ENCODE measurements around the gene COQ10B. TPM values are rescaled to one million over a fixed set of nuclear protein-coding genes. Genes with fewer than 3 reads are reported as not detected.

Gene COQ10B
- total RNA-seq, 1 experiment from 2014 or later, result 34.7 TPM

DNA sequence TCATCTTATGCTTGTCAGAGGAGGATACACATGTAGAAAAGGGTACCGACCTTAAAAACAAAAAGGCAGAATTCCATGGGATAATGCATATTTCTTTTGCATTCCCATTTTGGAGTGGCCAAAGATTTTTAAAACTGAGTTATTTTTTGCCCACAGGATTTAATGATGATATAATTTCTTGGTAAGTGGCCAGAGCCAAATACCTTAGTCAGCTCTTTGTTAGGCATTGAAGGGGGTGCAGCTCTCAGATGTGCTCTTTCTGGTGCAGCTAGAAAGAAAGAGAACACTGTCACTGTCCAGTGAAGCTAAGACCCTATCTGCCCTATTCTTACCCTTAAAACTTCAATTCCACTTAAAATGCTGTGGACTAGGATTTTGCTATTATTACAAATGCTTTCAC lies 10.8 kb downstream of the COQ10B start:
- H3K4me1 ChIP-seq (ENCODE audit: control insufficient read depth, insufficient read depth, low read length), result no peaks in the 10 kb centered on the region

DNA sequence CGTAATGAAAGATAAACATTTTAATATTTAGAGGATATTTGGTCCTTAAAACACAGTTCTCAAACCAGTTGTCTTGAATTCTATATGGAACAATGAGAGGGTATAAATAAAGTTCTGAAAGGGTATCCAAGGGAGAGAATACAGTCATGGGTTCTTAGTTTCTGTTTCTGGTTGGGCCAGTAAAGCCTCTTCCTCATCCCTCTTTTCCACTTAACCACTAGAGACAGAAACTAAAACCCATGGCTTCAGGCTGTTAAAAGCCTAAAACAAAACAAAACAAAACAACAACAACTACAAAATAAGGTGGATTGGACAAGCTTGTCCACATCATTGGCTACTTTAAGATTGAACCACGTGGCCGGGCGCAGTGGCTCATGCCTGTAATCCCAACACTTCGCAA lies 18.8 kb downstream of the COQ10B start:
- Histone ChIP-seq H3K4me3 (ENCODE audit: low read depth in 2 of 2, low read length in 2 of 2) (no peak overlapping the region), H3K36me3 (ENCODE audit: control insufficient read depth, insufficient read depth, low read length) (peaks cover 22% of the 10 kb centered on the region), H3K9me3 (ENCODE audit: control insufficient read depth, insufficient read depth, low read depth, low read length) (no peaks in the 10 kb centered on the region), H3K27ac (ENCODE audit: low read length) (no peak overlapping the region), H3K27me3 (ENCODE audit: control insufficient read depth, insufficient read depth, low read length) (no peaks in the 10 kb centered on the region), H3K4me1 (ENCODE audit: control insufficient read depth, insufficient read depth, low read length) (no peaks in the 10 kb centered on the region)
- intact Hi-C loops (cut with micrococcal nuclease; ENCODE audit: unreplicated experiment), result no loop called here
- no peak for DNase-seq (ENCODE audit: low read depth, low spot score)
- CTCF ChIA-PET, result no interaction called here
- no TSS peak for BruUV-seq (replicated peaks)
- POLR2A ChIA-PET, result no interaction called here
- ATAC-seq, result no peak
- in situ Hi-C loops (cut with HindIII; ENCODE audit: low pct_unique_long_range_greater_than_20kb, low sequenced_read_pairs), result no loop called here
- TF ChIP-seq POLR2AphosphoS5 (IDR thresholded peaks at IDR 0.05; ENCODE audit: low read depth, low read length), result no peak
- TF ChIP-seq, protein P1, sequence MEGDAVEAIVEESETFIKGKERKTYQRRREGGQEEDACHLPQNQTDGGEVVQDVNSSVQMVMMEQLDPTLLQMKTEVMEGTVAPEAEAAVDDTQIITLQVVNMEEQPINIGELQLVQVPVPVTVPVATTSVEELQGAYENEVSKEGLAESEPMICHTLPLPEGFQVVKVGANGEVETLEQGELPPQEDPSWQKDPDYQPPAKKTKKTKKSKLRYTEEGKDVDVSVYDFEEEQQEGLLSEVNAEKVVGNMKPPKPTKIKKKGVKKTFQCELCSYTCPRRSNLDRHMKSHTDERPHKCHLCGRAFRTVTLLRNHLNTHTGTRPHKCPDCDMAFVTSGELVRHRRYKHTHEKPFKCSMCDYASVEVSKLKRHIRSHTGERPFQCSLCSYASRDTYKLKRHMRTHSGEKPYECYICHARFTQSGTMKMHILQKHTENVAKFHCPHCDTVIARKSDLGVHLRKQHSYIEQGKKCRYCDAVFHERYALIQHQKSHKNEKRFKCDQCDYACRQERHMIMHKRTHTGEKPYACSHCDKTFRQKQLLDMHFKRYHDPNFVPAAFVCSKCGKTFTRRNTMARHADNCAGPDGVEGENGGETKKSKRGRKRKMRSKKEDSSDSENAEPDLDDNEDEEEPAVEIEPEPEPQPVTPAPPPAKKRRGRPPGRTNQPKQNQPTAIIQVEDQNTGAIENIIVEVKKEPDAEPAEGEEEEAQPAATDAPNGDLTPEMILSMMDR (IDR thresholded peaks at IDR 0.05), result no peak
- no peak for TF ChIP-seq SIN3A (IDR thresholded peaks at IDR 0.05; ENCODE audit: borderline replicate concordance, insufficient read depth, low read depth, low read length)
- TF ChIP-seq, protein P2, sequence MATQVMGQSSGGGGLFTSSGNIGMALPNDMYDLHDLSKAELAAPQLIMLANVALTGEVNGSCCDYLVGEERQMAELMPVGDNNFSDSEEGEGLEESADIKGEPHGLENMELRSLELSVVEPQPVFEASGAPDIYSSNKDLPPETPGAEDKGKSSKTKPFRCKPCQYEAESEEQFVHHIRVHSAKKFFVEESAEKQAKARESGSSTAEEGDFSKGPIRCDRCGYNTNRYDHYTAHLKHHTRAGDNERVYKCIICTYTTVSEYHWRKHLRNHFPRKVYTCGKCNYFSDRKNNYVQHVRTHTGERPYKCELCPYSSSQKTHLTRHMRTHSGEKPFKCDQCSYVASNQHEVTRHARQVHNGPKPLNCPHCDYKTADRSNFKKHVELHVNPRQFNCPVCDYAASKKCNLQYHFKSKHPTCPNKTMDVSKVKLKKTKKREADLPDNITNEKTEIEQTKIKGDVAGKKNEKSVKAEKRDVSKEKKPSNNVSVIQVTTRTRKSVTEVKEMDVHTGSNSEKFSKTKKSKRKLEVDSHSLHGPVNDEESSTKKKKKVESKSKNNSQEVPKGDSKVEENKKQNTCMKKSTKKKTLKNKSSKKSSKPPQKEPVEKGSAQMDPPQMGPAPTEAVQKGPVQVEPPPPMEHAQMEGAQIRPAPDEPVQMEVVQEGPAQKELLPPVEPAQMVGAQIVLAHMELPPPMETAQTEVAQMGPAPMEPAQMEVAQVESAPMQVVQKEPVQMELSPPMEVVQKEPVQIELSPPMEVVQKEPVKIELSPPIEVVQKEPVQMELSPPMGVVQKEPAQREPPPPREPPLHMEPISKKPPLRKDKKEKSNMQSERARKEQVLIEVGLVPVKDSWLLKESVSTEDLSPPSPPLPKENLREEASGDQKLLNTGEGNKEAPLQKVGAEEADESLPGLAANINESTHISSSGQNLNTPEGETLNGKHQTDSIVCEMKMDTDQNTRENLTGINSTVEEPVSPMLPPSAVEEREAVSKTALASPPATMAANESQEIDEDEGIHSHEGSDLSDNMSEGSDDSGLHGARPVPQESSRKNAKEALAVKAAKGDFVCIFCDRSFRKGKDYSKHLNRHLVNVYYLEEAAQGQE (IDR thresholded peaks at IDR 0.05; ENCODE audit: insufficient read depth in 1 of 2, low read depth in 2 of 2, low read length in 1 of 2), result no peak
- no peak for TF ChIP-seq TCF7L2 (IDR thresholded peaks at IDR 0.05; ENCODE audit: low read depth, low read length)

More for the DNA sequence above, 10.8 kb downstream of the COQ10B start:
- ATAC-seq, result no peak
- no peak overlapping the region for H3K4me3 ChIP-seq (ENCODE audit: low read depth in 2 of 2, low read length in 2 of 2)
- ChIA-PET POLR2A (interaction anchor here (0.6 kb wide), 3 partner anchors 279 to 616 kb away, joined by 5 to 14 read pairs (median 6); no protein-coding TSS in a partner anchor), CTCF (no interaction called here)
- intact Hi-C loops (cut with micrococcal nuclease; ENCODE audit: unreplicated experiment), result no loop called here
- H3K9me3 ChIP-seq (ENCODE audit: control insufficient read depth, insufficient read depth, low read depth, low read length), result no peaks in the 10 kb centered on the region
- DNase-seq (ENCODE audit: low read depth, low spot score), result no peak
- H3K27me3 ChIP-seq (ENCODE audit: control insufficient read depth, insufficient read depth, low read length), result no peaks in the 10 kb centered on the region
- in situ Hi-C loops (cut with HindIII; ENCODE audit: low pct_unique_long_range_greater_than_20kb, low sequenced_read_pairs), result no loop called here
- H3K36me3 ChIP-seq (ENCODE audit: control insufficient read depth, insufficient read depth, low read length), result peaks cover 19% of the 10 kb centered on the region; the same call in 1 of the 2 replicates
- no peak overlapping the region for H3K27ac ChIP-seq (ENCODE audit: low read length)
- BruUV-seq (replicated peaks), result no TSS peak
- TF ChIP-seq TCF7L2 (IDR thresholded peaks at IDR 0.05; ENCODE audit: low read depth, low read length) (no peak), SIN3A (IDR thresholded peaks at IDR 0.05; ENCODE audit: borderline replicate concordance, insufficient read depth, low read depth, low read length) (no peak)

GRCh38 chr2:197477797-197478196 lies 24.4 kb downstream of the COQ10B start:
- Histone ChIP-seq H3K9me3 (ENCODE audit: control insufficient read depth, insufficient read depth, low read depth, low read length) (no peaks in the 10 kb centered on the region), H3K27ac (ENCODE audit: low read length) (no peak overlapping the region), H3K36me3 (ENCODE audit: control insufficient read depth, insufficient read depth, low read length) (peaks cover 16% of the 10 kb centered on the region), H3K4me1 (ENCODE audit: control insufficient read depth, insufficient read depth, low read length) (no peaks in the 10 kb centered on the region), H3K4me3 (ENCODE audit: low read depth in 2 of 2, low read length in 2 of 2) (no peak overlapping the region), H3K27me3 (ENCODE audit: control insufficient read depth, insufficient read depth, low read length) (no peaks in the 10 kb centered on the region)
- CTCF ChIA-PET, result no interaction called here
- no peak for TF ChIP-seq TCF7L2 (IDR thresholded peaks at IDR 0.05; ENCODE audit: low read depth, low read length)
- TF ChIP-seq, protein P1 (IDR thresholded peaks at IDR 0.05), result no peak
- no peak for TF ChIP-seq POLR2AphosphoS5 (IDR thresholded peaks at IDR 0.05; ENCODE audit: low read depth, low read length)
- intact Hi-C loops (cut with micrococcal nuclease; ENCODE audit: unreplicated experiment), result no loop called here
- BruUV-seq (replicated peaks), result TSS peak; percentile 19
- ATAC-seq (no peak), DNase-seq (ENCODE audit: low read depth, low spot score) (no peak)
- in situ Hi-C loops (cut with HindIII; ENCODE audit: low pct_unique_long_range_greater_than_20kb, low sequenced_read_pairs), result no loop called here
- POLR2A ChIA-PET, result no interaction called here

All from Panc1 (cell line).